Measurements from ENCODE around the gene ZNF555.

DNA sequence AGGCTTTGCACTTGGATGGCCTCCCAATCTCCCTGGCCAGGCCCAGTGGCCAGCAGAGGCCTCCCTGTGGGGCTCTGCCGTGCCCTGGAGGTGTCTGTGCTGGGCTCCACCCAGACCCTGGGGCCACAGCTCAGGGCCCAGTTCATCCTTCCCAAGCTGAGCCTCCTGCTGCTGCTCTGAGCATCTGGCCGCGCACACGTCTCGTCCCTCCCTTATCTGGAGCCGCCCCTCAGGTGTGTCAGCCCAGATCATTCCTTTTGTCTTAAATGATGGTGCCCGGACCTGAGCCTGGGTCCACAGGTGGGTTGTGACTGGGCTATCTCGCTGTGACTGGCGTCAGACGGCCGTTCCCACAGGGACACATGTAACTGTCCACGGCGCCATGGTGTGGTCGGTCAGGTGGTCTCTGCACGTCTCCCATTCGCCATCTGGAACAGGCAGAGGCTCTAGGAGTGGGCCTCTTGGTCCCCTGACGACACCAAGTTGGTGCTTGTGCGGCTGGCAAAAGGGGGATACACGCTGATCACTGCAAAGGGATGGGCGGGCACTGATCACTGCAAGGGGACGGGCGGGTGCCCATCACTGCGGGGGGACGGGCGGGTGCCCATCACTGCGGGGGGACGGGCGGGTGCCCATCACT, 35.9 kb upstream of the ZNF555 start:
- TF ChIP-seq POLR2A (IDR thresholded peaks at IDR 0.05; ENCODE audit: low read depth), result no peak
- TF ChIP-seq, protein P1, sequence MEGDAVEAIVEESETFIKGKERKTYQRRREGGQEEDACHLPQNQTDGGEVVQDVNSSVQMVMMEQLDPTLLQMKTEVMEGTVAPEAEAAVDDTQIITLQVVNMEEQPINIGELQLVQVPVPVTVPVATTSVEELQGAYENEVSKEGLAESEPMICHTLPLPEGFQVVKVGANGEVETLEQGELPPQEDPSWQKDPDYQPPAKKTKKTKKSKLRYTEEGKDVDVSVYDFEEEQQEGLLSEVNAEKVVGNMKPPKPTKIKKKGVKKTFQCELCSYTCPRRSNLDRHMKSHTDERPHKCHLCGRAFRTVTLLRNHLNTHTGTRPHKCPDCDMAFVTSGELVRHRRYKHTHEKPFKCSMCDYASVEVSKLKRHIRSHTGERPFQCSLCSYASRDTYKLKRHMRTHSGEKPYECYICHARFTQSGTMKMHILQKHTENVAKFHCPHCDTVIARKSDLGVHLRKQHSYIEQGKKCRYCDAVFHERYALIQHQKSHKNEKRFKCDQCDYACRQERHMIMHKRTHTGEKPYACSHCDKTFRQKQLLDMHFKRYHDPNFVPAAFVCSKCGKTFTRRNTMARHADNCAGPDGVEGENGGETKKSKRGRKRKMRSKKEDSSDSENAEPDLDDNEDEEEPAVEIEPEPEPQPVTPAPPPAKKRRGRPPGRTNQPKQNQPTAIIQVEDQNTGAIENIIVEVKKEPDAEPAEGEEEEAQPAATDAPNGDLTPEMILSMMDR (IDR thresholded peaks at IDR 0.05), result no peak
- TF ChIP-seq EP300 (IDR thresholded peaks at IDR 0.05), result no peak
- no peak for TF ChIP-seq POLR2AphosphoS5 (IDR thresholded peaks at IDR 0.05)

All from esophagus muscularis mucosa (tissue), 4 donors.